GM18526 (cell line): ENCODE measurements around the gene ADAMTSL1.

Experiments used
- POLR2A ChIP-seq: IDR thresholded peaks from 3 replicates; pipeline ENCODE4 v1.6.1; 2011; ENCODE audit not compliant: insufficient read length; ENCODE audit errors: extremely low read depth

Gene ADAMTSL1

DNA sequence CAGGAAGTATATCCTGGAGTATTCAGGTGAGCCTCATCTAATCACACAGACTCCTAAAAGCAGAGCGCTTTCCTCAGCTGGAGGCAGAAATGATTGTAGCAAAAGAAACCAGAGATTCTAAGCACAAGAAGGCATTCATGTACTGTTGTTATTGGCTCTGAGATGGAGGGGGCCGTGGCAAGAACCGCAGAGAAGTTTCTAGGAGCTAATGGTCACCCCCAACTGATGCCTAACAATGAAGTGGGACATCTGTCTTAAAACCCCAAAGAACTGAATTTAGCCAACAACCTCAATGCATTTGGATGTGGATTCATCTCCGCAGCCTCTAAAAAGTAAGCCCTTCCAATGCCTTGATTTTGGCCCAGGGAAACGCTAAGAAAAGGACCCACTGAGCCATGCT is 76.3 kb downstream of the ADAMTSL1 start:
- no peak for TF ChIP-seq POLR2A

DNA sequence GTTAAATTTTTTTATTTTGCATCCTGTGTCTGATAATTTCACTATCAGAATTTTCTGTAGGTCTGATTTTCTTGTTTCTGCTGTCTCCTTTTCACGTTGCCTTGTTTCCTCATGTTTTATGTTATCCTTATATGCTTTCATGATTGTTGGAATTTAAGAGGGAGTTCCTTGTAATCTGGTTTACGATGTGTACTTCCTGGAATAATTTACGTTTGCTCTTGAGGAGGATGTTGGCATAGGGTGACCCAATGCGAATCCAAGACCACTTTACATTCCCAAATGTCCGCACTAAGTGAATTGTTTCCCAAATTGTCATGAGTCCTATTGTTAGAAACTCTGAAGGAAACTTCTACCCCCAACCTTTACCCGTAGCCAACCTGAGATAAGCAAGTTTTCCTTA is 80.3 kb downstream of the ADAMTSL1 start:
- TF ChIP-seq POLR2A = no peak

DNA sequence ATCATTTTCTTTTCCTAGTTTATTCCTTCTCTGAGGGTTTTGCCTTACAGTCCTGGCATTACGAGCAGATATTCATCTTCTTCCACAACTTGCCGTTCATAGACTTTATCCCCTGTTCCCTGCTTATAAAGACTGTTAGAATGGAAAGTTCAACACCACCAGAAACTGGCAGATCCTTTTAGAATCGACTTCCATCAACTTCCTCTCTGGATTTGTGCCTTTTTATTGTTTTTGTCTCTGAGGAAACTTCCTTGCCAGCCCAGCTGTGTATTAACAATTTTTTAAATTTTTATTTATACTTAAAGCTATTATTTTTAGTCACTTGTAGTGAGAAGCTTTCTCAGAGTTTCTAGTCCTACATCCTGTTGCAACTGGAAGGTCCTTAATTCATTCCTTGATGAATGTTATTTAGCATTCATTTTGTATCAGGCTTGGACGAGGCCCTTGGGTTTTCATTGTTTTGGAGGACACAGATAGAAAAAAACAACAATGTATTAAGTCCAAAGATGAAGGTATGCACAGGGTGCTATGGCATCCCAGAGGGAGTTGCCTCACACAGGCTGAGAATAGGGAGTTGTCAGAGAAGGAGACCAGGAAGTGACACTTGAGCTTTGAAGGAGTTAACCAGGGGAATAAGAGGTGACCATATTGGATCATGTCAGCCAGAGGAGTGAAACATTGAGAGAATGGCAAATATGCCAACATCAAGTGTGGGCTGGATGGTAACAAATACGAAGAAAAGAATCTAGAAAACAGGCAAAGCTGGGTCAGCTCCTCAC is 81.3 kb downstream of the ADAMTSL1 start:
- no peak for TF ChIP-seq POLR2A

DNA sequence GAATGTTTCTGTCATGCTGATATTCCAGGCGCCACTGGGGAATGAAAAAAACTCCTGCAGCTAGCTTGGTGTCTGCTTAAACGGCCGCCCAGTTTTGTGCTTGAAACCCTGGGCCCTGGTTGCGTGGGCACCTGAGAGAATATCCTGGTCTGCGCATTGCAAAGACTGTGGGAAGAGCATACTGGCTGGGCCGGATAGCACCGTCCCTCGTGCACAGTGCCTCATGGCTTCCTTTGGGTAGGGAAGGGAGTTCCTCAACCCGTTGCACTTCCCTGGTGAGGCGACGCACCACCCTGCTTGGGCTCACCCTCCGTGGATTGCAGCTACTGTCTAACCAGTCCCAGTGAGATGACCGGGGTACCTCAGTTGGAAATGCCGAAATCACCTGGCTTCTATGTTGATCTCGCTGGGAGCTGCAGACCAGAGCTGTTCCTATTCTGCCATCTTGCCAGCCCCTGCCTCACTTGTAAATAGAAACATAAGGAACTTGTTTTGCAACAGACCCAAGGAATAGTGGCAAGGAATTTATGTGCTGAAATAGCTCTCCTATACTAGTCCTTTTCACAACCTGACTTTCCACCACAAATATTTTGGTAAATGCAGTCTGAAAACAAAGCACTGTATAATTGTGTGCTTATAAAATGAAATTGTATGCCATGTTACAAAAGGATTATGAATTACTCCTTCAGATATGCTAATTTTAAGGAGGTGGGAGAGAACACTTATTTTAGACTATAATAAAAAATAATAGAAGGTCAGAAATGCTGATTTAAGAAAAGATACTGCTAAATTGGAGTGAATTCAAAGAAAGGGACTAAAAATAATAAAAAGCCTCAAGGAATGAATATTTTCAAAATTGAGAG is 90.3 kb downstream of the ADAMTSL1 start:
- no peak for TF ChIP-seq POLR2A

DNA sequence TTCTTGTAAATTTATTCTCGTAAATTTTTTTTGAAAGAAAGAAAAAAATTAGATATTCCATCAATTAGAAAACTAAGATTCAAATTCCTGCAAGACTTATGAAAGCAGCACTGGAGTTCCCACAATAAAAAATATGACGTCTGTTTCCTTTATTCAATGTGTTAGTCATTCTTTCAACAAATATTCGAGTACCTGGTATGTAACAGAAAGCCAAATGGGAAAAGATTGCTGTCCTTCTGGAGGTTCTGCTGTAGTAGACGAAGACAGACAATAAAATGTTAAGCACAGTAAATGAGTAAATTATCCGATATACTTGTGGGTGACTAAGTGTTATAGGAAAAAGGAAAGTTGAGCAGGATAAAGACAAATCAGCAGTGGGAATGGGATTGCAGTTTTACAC is 92.2 kb downstream of the ADAMTSL1 start:
- no peak for TF ChIP-seq POLR2A

DNA sequence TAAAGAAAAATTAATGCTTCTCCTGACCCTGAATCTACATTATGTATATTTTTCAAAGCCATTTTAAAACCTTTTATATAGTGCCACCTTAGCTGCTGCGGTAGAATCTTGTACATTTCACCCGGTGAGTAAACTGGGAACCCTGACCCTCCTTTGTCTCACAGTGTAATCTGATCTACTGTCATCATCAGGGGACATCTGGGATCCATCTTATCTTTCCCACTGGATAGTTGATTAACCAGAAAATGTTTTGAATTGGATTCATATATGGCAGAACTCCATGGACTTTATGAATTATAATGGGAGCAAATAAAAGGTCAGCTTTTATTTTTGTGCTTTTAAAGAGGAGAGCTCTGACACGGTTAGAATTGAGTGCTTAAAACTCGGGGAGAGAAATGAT is 95.0 kb downstream of the ADAMTSL1 start:
- TF ChIP-seq POLR2A = no peak

DNA sequence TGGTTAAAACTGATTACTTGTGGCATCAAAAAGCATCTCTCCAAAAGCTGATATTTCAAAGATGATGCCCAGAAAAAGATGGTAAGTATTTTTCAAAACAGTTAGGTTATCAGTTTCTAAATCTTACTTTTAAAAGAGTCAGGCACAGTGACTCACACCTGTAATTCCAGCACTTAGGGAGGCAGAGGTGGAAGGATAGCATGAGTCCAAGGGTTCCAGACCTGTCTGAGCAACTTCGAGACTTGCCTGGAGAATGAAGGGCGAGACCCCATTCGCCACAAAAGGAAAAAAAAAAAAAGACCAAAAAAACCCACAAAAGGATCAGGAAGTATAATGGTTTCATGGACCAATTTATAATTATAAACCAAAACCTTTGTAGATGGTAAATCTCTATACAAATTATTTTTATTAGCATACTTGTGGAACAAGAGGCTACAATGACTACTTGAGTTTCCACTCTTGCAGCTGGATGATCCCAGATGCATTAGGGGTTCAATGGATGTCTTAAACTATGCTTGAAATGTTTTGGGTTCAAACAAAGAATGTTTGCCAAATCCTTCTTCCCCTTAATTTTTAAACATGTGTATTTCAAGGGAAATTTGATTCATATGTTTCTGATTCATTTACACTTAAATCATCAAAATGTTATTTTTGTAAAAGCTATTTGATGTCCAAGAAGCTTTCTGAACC is 96.1 kb downstream of the ADAMTSL1 start:
- no peak for TF ChIP-seq POLR2A

DNA sequence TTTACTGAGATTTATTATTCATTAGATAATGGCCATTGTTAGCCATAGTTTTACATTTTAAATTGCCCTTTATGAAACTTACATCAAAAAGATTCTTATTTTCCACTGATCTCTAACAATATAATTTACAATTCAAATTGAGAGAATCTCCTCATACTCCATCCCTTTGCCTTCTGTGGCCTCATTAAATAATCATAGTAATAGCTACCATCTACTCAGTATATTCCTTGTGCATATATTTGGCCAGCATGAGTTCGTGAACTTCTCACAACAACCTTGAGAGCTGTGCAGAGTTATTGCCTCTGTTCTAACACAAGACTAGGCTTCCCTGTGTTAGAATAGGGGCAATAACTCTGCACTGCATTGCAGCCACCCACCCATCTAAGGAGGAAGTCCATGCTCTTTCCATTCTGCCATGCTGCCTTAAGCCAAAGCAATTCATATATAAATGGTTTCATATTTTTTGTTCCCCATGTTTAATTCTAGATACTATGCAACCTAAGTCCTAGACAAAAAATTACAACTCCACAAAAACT is 99.1 kb downstream of the ADAMTSL1 start:
- TF ChIP-seq POLR2A = no peak

DNA sequence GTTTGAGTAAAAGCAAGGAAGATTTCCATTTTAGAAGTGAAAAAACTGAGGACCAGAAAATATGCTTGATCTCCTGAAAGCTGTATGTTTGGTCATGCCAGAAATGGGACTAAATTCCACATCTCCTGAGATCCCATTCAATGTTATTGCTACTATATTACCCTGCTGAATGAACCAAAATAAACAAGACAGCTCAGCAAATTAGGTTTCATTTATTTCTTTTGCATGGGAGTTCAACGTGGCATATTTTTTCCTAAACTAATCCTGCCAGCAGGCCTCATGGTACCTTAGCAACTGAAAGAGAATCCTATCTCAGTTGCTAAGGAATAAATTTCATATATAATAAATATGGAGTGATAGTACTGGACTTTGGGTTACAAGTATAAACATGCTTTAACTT is 101.7 kb downstream of the ADAMTSL1 start:
- no peak for TF ChIP-seq POLR2A

DNA sequence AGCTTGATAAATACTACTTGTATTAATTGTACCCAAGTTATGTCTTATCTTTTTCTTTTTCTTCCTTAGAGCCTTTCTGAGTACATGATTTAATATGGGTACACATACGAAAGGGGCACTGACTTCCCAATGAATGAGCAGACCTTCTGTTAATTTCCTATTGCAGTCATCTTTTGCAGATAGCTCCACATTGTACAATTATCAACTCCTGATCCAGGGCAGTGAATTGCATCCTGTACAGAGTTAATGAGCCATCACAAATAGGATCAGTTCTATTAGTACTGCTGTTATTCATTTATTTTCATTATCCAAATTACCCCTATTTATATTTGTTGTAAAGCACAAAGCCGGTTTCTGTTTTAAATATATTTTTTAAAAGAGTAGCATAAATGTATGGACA is 105.6 kb downstream of the ADAMTSL1 start:
- no peak for TF ChIP-seq POLR2A

DNA sequence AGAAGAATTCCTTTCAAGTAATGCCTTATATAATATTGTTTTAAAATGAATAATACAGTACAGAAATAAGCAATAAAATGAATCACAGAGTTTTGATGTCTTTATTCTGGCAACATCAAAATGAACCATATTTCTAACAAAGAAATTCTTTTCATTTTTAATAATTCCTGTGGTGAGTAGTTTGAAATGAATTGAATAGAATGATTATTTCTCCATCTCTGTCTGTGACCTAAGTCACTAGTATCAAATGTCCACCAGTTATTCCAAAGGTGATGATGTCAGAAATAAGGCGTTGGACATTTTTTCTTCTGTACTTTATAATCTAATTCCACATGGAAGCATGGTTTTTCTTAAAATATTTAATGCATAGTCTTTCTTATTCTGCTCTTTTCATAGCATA is 106.2 kb downstream of the ADAMTSL1 start:
- no peak for TF ChIP-seq POLR2A

DNA sequence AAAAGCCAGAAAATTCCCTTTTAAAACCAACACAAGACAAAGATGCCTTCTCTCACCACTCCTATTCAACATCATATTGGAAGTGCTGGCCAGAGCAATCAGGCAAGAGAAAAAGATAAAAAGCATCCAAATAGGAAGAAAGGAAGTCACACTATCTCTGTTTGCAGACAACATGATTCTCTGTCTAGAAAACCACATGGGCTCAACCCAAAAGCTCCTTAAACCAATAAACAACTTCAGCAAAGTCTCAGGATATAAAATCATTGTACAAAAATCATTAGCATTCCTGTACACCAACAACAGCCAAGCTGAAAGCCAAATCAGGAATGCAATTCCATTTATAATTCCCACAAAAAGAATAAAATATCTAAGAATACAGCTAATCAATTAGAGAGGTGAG is 112.0 kb downstream of the ADAMTSL1 start:
- TF ChIP-seq POLR2A = no peak

DNA sequence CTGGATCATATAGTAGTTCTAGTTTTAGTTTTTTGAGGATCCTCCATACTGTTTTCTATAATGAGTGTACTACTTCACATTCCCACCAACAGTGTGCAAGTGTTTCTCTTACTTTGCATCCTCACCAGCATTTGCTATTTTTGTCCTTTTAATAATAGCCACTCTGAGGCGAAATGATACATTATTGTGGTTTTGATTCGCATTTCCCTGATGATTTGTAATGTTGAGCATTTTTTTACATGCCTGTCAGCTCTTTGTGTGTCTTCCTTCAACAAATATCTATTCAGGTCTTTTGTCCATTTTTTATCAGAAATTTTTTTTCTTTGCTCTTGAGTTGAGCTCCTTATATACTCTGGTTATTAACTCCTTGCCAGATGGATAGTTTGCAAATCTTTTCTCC is 114.0 kb downstream of the ADAMTSL1 start:
- no peak for TF ChIP-seq POLR2A

DNA sequence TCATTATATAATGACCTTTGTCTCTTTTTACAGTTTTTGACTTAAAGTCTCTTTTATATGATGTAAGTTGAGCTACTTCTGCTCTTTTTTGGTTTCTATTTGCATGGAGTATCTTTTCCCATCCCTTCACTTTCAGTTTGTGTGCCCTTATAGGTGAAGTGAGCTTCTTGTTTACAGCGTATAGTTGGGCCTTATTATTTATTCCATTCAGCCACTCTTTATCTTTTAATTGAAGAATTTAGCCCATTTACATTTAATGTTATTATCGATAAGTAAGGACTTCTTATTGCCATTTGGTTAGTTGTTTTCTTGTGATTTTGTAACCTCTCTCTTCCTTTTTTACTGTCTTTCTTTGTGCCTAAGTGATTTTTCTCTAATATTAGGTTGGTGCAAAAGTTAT is 117.3 kb downstream of the ADAMTSL1 start:
- no peak for TF ChIP-seq POLR2A

DNA sequence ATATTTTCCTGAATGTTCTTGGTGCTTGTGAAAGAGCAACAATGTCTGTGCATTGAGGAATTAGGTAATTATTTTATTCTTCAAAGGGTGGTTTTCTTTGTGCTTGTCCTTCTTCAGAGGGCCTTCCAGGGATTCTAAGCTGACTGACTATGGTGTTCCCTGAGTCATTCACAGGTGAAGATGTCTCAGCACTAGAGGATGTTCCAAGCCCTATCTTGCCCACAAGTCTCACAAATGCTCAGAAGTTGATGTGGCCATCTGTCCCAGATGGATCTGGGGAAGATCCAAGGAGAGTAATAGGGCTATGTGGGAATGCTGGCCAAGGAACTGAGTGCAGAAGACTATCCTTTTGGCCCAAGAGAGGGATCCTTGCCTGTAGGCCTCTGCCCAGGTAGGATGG is 120.9 kb downstream of the ADAMTSL1 start:
- no peak for TF ChIP-seq POLR2A

DNA sequence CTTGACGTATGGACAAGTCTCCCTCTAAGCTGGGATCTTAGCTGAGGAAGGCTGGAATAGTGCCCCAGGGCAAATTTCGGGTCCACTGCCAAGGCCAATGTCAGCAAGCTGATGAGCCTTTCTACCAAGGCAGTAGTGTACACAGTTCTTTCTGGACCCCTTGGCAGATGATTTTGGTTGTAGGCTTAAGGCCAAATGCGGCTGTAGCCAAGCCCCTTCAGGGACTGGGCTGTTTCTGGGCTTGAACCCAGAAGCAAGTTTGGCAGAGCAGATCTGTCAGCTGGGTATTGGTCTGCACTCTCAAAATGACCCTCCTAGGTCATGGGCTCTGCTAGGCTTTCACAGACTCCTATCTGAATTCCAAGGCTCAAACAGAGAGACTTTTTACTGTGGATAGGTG is 121.6 kb downstream of the ADAMTSL1 start:
- TF ChIP-seq POLR2A = no peak
